IMR-90 (cell line): Measurements from ENCODE around the gene RAB30. TPM values are rescaled to one million over a fixed set of nuclear protein-coding genes. Genes with fewer than 3 reads are reported as not detected.
"Not testable (repeated sequence)": the region's sequence is repeated elsewhere in the genome, so short reads cannot be mapped to it uniquely, and the experiment has no call there.

ENCODE experiments used
- ATAC-seq: fragments of 200-7000 bp; cut with Tn5 transposase; 2 replicates; pipeline ENCODE4 v1.9.1; 2020; ENCODE audit warnings: low read depth, mild to moderate bottlenecking, moderate library complexity
- BruUV-seq: library from RNA; stranded (reverse); fragments of 400-500 nt; replicated peaks from 2 replicates; lab custom pipeline; 2021; lab: Mats Ljungman, UMichigan
- CTCF ChIA-PET: fragments of 300-600 bp; formaldehyde crosslinking; extraction: SDS; loops from one replicate; lab custom pipeline; 2021; ENCODE audit warnings: antibody characterized with exemption; lab: Yijun Ruan, JAX
- POLR2A ChIA-PET: fragments of 300-600 bp; sonication (Branson Sonifier 250); formaldehyde crosslinking; loops from one replicate; lab custom pipeline; 2022; ENCODE audit warnings: antibody characterized with exemption; ENCODE audit not compliant: unreplicated experiment; lab: Charles Lee
- DNase-seq: peaks from one replicate; pipeline ENCODE4 v3.0.0; 2013
- H2AFZ ChIP-seq: replicated peaks from 2 replicates; pipeline ENCODE3; 2013; ENCODE audit warnings: low read length, mild to moderate bottlenecking; ENCODE audit not compliant: poor library complexity
- H2AK5ac ChIP-seq: 2 replicates; pipeline ENCODE4 v1.6.1; 2013; ENCODE audit warnings: low read depth, low read length, inconsistent platforms
- H2AK9ac ChIP-seq: replicated peaks from 2 replicates; pipeline ENCODE3; 2013; ENCODE audit warnings: mild to moderate bottlenecking, low read depth, low read length, moderate library complexity; ENCODE audit not compliant: poor library complexity
- H2BK120ac ChIP-seq: 2 replicates; pipeline ENCODE4 v1.6.1; 2013; ENCODE audit warnings: low read depth, low read length, inconsistent platforms
- H2BK15ac ChIP-seq: 3 replicates; pipeline ENCODE4 v1.6.1; 2013; ENCODE audit warnings: low read depth, low read length, inconsistent platforms
- H2BK20ac ChIP-seq: 2 replicates; pipeline ENCODE4 v1.6.1; 2013; ENCODE audit warnings: low read depth, mild to moderate bottlenecking, inconsistent platforms, low read length, moderate library complexity
- H2BK5ac ChIP-seq: 2 replicates; pipeline ENCODE4 v1.6.1; 2013; ENCODE audit warnings: mild to moderate bottlenecking, low read depth, low read length, inconsistent platforms; ENCODE audit not compliant: poor library complexity, severe bottlenecking
- H3K14ac ChIP-seq: replicated peaks from 2 replicates; pipeline ENCODE4 v1.6.1; 2013; ENCODE audit warnings: low read depth, low read length, inconsistent platforms
- H3K18ac ChIP-seq: 2 replicates; pipeline ENCODE4 v1.6.1; 2013; ENCODE audit warnings: low read depth, low read length, control low read depth
- H3K23ac ChIP-seq: 2 replicates; pipeline ENCODE4 v1.6.1; 2013; ENCODE audit warnings: low read depth, low read length, inconsistent platforms
- H3K27ac ChIP-seq: 2 replicates; pipeline ENCODE4 v1.5.1; 2013; ENCODE audit warnings: mild to moderate bottlenecking, control low read depth, low read length; ENCODE audit not compliant: insufficient read depth
- H3K27me3 ChIP-seq: 2 replicates; pipeline ENCODE4 v1.6.1; 2013; ENCODE audit warnings: low read length; ENCODE audit not compliant: control insufficient read depth, insufficient read depth
- H3K36me3 ChIP-seq: 2 replicates; pipeline ENCODE4 v1.6.1; 2013; ENCODE audit warnings: low read length, mixed read lengths; ENCODE audit not compliant: control insufficient read depth, insufficient read depth
- H3K4ac ChIP-seq: 2 replicates; pipeline ENCODE4 v1.6.1; 2013; ENCODE audit warnings: low read depth, low read length, inconsistent platforms
- H3K4me1 ChIP-seq: 2 replicates; pipeline ENCODE4 v1.6.1; 2013; ENCODE audit warnings: low read length, mixed read lengths; ENCODE audit not compliant: control insufficient read depth, insufficient read depth
- H3K4me2 ChIP-seq: 2 replicates; pipeline ENCODE4 v1.6.1; 2013; ENCODE audit warnings: low read depth, mild to moderate bottlenecking, control low read depth, low read length, moderate library complexity
- H3K4me3 ChIP-seq: 2 replicates; pipeline ENCODE4 v1.5.1; 2013; ENCODE audit warnings: low read depth, mild to moderate bottlenecking, control low read depth, low read length, moderate library complexity; ENCODE audit not compliant: insufficient read depth
- H3K56ac ChIP-seq: 2 replicates; pipeline ENCODE4 v1.6.1; 2013; ENCODE audit warnings: low read length, inconsistent platforms; ENCODE audit not compliant: insufficient read depth; ENCODE audit errors: extremely low read depth
- H3K79me1 ChIP-seq, 2 experiments: 2 replicates each; pipeline ENCODE4 v1.6.1; 2013; ENCODE audit warnings: low read length in 2 of 2, inconsistent platforms in 1 of 2, low read depth in 1 of 2
- H3K9ac ChIP-seq: 2 replicates; pipeline ENCODE4 v1.6.1; 2013; ENCODE audit warnings: low read depth, low read length, control low read depth
- H3K9me1 ChIP-seq: 2 replicates; pipeline ENCODE4 v1.6.1; 2013; ENCODE audit warnings: low read length, inconsistent platforms; ENCODE audit not compliant: insufficient read depth
- H3K9me3 ChIP-seq: 2 replicates; pipeline ENCODE4 v1.6.1; 2013; ENCODE audit warnings: low read length; ENCODE audit not compliant: control insufficient read depth, insufficient read depth
- H4K20me1 ChIP-seq: 2 replicates; pipeline ENCODE4 v1.6.1; 2013; ENCODE audit warnings: low read length, inconsistent platforms; ENCODE audit not compliant: insufficient read depth
- H4K5ac ChIP-seq: 2 replicates; pipeline ENCODE4 v1.6.1; 2013; ENCODE audit warnings: mild to moderate bottlenecking, low read depth, low read length, control low read depth
- H4K8ac ChIP-seq, 2 experiments: 2 replicates each; pipeline ENCODE4 v1.6.1; 2013; ENCODE audit warnings: low read depth in 2 of 2, low read length in 2 of 2, control low read depth in 1 of 2, inconsistent platforms in 1 of 2
- H4K91ac ChIP-seq: 2 replicates; pipeline ENCODE4 v1.6.1; 2013; ENCODE audit warnings: low read depth, low read length, inconsistent platforms; ENCODE audit not compliant: insufficient read depth
- WGBS, 2 experiments: methylation state at CpG; one replicate each; pipeline versions ENCODE4 v1.1.5 to v1.1.7; 2013; ENCODE audit warnings: missing lambda C conversion rate in 2 of 2; ENCODE audit not compliant: insufficient read length in 1 of 2; ENCODE audit errors: extremely low coverage in 2 of 2; 5-methylcytosine and 5-hydroxymethylcytosine counted together
- dilution Hi-C: fragments of 300-500 bp; cut with HindIII; formaldehyde crosslinking; loops from one replicate; pipeline ENCODE4 v1.14.3; 2018; ENCODE audit warnings: low sequenced_read_pairs; ENCODE audit not compliant: unreplicated experiment
- in situ Hi-C: fragments of 300-500 bp; cut with MboI; formaldehyde crosslinking; loops from 3 replicates; pipeline ENCODE4 v1.14.3; 2019; ENCODE audit warnings: low sequenced_read_pairs, inconsistent platforms, mixed read lengths
- intact Hi-C: fragments of 100-400 bp; cut with micrococcal nuclease; formaldehyde crosslinking; loops from 2 replicates; pipeline ENCODE4 v1.10.0; 2022
- polyA plus RNA-seq, 3 experiments: library from polyadenylated mRNA; depleted of rRNA; stranded (reverse); fragments of >200 nt; gene quantifications; 2 replicates each; pipeline ENCODE4 v1.2.3, GENCODE V29; 2012; ENCODE audit warnings: low replicate concordance in 1 of 3
- total RNA-seq: library from RNA; depleted of rRNA; stranded (reverse); fragments of >200 nt; gene quantifications from 2 replicates; pipeline ENCODE4 v1.2.3, GENCODE V29; 2012

The RAB30 gene
- total and polyA plus RNA-seq, 2 of the 4 experiments (the other 2 are of a cell fraction) = 7.2 to 25.6 TPM

- H3K14ac ChIP-seq, H3K9me1 ChIP-seq, H4K20me1 ChIP-seq, H3K36me3 ChIP-seq, H4K8ac ChIP-seq, H3K79me1 ChIP-seq, H3K18ac ChIP-seq, intact Hi-C loops, H3K27ac ChIP-seq, in situ Hi-C loops, H3K23ac ChIP-seq, H2BK5ac ChIP-seq, H4K91ac ChIP-seq, H2BK15ac ChIP-seq, H3K27me3 ChIP-seq, H2BK20ac ChIP-seq, H3K4me3 ChIP-seq, dilution Hi-C loops, H2AK9ac ChIP-seq, H2BK120ac ChIP-seq, DNase-seq, H2AFZ ChIP-seq, H3K9ac ChIP-seq, H3K4me2 ChIP-seq, ATAC-seq, H4K5ac ChIP-seq, H3K56ac ChIP-seq, H2AK5ac ChIP-seq, POLR2A ChIA-PET, H3K4ac ChIP-seq, BruUV-seq, H3K4me1 ChIP-seq, H3K9me3 ChIP-seq: not testable (repeated sequence)
- WGBS, 2 experiments = no CpG with 5 or more reads among the region's 1 CpG
- CTCF ChIA-PET = interaction anchor here (1.3 kb wide), 1 partner anchor 9 kb away, joined by 3 read pairs; no protein-coding TSS in a partner anchor
Observed at GRCh38 chr11:82943430-82943829, 128.3 kb downstream of the RAB30 start.
